ENCODE results near the gene SMPDL3B.

Gene SMPDL3B, protein sequence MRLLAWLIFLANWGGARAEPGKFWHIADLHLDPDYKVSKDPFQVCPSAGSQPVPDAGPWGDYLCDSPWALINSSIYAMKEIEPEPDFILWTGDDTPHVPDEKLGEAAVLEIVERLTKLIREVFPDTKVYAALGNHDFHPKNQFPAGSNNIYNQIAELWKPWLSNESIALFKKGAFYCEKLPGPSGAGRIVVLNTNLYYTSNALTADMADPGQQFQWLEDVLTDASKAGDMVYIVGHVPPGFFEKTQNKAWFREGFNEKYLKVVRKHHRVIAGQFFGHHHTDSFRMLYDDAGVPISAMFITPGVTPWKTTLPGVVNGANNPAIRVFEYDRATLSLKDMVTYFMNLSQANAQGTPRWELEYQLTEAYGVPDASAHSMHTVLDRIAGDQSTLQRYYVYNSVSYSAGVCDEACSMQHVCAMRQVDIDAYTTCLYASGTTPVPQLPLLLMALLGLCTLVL

DNA sequence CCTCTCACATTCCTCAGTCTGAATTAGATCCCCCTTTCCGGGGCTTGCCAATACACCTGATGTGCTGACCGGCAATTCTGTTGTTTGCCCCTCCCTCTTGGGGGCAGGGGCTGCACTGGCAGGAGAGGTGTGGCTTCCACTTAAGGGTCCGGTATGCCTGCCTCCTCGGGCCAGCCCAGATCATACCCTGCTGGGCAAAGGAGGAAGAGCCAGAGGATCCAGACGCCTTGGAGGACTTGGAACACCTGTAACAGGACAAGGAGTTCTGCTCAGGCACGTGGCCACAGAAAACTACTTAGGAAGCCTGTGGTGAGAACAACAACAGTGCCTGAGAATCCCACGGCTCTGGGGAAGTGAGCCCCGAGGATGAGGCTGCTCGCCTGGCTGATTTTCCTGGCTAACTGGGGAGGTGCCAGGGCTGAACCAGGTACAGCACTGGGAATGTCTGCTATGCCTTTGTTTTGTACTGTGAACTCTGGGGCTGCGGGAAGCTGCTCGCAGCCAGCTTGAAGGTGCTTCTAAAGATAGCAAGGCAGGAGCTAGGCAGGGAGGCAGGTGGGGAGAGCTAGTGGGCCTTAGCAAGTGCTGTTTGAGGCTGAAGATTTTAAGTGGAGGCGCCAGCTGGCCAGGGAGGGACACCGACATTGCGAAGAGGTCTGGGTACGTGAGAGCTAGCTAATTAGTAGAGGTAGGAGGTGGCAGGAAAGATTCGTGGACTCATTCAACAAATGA lies at the start of gene SMPDL3B:
Gene SMPDL3B, plus strand, starts transcription at position 183 of the 732 bp plus-strand sequence. Its CDS starts 184 bp downstream, at position 367.
- H3K4me1 Mint-ChIP-seq = peaks cover 12% of the 10 kb centered on the region
- DNase-seq (ENCODE audit: low spot score in 2 of 2) (no peak), ATAC-seq (peak; percentile 51)
- no peaks in the 10 kb centered on the region for H3K9me3 Mint-ChIP-seq
- no peaks in the 10 kb centered on the region for H3K36me3 Mint-ChIP-seq
- peak within 1 kb of the TSS; percentile 1 for H3K4me3 Mint-ChIP-seq
- H3K27ac Mint-ChIP-seq = peak within 1 kb of the TSS; percentile 22

- Mint-ChIP-seq H3K9me3 (no peaks in the 10 kb centered on the region), H3K27ac (no peak overlapping the region), H3K36me3 (peaks cover 65% of the 10 kb centered on the region), H3K4me1 (peaks cover 47% of the 10 kb centered on the region), H3K4me3 (no peak overlapping the region)
- ATAC-seq = no peak
- no peak for DNase-seq (ENCODE audit: low spot score in 2 of 2)
These were observed 49.7 kb upstream of the SMPDL3B start for GRCh38 chr1:27885114-27885528.

DNA sequence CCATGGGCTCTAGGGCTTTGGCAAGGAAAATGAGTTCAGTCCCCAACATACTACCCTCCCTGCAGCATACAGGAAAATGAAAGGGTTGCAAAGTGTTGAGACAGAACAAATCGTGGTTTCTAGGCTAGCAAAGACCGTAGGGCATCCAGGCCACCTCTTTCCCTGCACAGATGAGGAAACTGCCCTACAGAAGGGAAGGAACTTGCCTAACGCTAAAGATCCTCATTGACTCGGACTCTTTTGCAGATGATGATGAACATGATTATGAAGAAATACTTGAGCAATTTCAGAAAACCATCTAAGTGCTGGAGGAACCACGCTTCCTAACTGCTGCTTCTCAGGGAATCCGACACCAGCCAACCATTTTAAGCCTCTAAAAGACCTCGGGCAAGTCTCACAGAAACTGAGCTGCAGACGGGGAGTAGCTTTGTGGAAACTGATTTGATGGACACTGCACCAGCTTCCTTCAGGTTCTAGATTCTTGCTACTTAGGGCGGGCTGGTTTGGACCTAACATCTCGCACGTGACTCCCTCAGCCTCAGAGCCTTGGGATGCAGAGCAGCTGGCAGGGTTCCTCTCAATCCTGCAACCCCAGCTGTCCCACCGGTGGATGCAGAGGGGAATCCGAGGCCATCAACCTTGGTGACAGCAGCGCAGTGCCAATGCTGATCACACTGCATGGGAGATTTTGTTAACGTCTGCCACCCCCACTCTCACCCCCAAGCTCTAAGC lies 49.0 kb upstream of the SMPDL3B start:
- H3K4me1 Mint-ChIP-seq = peaks cover 47% of the 10 kb centered on the region
- ATAC-seq = no peak
- peak overlapping the region; percentile 88 for H3K27ac Mint-ChIP-seq
- peak overlapping the region; percentile 53 for H3K4me3 Mint-ChIP-seq
- no peak for DNase-seq (ENCODE audit: low spot score in 2 of 2)
- H3K9me3 Mint-ChIP-seq = no peaks in the 10 kb centered on the region
- H3K36me3 Mint-ChIP-seq = peaks cover 71% of the 10 kb centered on the region

DNA sequence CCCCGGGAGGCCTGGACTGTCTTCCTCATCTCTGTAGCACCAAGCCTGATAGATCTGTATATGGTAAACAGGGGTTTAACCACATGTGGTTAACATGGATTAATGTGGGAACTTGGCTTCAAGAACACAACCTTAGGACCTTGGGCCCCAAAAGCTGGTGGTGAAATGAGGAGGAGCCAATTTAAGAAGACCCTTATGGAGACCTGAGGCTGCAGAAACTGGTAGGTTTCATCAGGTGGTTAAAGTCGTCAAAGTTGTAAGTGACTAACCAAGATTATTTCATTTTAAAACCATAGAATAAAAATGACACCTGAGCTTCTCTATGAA lies 48.5 kb upstream of the SMPDL3B start:
- Mint-ChIP-seq H3K4me3 (peak overlapping the region; percentile 53), H3K27ac (peak overlapping the region; percentile 88), H3K36me3 (peaks cover 73% of the 10 kb centered on the region), H3K9me3 (no peaks in the 10 kb centered on the region), H3K4me1 (peaks cover 50% of the 10 kb centered on the region)
- DNase-seq (ENCODE audit: low spot score in 2 of 2) (no peak), ATAC-seq (peak; percentile 63)

DNA sequence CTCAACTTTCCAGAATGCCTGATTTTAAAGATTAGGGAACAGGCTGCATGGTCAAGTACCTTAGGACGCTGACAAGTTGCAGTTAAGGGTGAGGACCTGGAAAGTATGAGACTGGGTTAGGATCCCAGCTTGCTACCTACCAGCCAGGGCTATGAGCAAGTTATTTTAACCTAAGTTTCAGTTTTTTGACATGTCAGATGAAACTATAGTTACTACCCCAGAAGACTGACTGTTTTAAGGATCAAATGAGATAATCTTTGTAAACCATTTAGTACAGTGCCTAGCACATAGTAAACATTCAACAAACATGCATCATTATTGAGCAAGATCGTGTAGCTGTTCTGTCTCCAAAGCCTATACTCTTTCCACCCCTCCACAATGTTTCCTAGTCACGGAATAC lies 48.1 kb upstream of the SMPDL3B start:
- ATAC-seq = peak; percentile 66
- no peaks in the 10 kb centered on the region for H3K9me3 Mint-ChIP-seq
- peaks cover 55% of the 10 kb centered on the region for H3K4me1 Mint-ChIP-seq
- peak overlapping the region; percentile 53 for H3K4me3 Mint-ChIP-seq
- H3K27ac Mint-ChIP-seq = peak overlapping the region; percentile 88
- H3K36me3 Mint-ChIP-seq = peaks cover 73% of the 10 kb centered on the region
- no peak for DNase-seq (ENCODE audit: low spot score in 2 of 2)

DNA sequence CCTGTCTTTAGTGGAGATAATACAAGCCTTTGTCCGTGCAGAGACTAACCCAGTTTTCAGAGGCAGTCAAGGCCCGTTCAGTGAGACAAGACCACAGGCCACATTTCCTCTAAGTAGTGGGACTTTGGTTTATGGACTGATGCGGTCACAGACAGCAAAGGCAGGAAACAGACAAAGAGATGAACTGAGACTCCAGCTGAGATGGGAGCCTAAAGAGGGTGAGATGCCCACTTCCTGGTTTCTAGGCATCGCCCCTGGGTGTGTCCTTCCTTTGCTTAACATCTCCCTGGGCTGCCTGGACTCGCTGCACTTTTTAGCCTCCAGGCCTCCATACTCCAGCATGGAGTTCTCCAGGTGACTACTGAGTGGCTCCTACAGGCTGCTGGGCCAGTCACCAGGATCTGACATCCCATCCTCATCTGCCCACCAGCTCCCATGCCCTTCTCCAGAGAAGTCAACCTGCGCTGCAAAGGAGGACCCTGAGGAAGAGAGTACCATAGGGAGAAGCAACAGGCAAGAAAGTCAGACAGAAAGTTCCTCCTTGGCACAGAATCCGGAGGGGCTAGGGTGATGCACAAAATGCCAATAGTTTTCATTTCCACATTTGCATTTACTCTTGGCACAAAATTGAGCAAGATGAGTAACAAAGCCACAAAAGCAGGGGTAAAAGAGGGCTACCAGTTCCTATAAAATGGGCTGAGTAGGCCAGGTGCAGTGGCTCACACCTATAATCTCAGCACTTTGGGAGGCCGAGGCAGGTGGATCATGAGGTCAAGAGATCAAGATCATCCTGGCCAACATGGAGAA lies 47.4 kb upstream of the SMPDL3B start:
- Mint-ChIP-seq H3K27ac (peak overlapping the region; percentile 88), H3K36me3 (peaks cover 76% of the 10 kb centered on the region), H3K4me3 (peak overlapping the region; percentile 53), H3K9me3 (no peaks in the 10 kb centered on the region), H3K4me1 (peaks cover 61% of the 10 kb centered on the region)
- peak; percentile 55 for ATAC-seq
- no peak for DNase-seq (ENCODE audit: low spot score in 2 of 2)

GRCh38 chr1:27889506-27889905 lies 45.3 kb upstream of the SMPDL3B start:
- Mint-ChIP-seq H3K36me3 (peaks cover 93% of the 10 kb centered on the region), H3K4me3 (no peak overlapping the region), H3K27ac (no peak overlapping the region), H3K9me3 (no peaks in the 10 kb centered on the region), H3K4me1 (peaks cover 52% of the 10 kb centered on the region)
- ATAC-seq (no peak), DNase-seq (ENCODE audit: low spot score in 2 of 2) (no peak)

DNA sequence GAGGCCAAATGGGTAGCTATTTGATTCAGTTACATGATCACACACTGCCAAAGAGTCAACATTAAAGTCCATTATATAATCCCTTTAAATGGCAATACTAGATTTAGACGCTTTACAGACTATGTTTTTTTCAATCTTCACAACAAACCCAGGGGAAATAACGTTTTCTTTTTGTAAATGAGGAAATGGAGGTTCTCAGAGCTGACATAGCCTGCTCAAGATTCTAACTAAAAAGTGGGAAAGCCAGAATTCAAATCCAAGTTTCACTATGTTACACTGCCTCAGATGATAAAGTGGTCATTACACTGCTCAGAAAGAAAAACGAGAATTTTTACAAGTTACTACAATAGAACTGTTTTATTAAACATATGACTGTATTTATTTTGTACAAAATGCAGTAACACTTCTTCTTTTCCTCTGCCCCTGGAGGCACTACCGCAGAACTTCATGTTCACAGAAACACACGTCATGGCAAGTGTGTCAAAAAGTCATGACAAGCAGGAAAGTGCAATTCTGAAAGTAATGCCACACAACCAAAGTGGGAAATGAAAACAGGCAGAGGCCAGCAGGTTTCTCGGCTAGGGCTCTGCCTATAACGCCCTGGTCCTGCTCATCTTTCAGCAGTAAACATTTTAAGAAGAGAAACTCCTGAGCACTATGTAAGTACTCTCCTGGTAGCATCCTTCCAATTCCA lies 43.5 kb upstream of the SMPDL3B start:
- peak overlapping the region; percentile 36 for H3K4me3 Mint-ChIP-seq
- peaks cover 40% of the 10 kb centered on the region for H3K4me1 Mint-ChIP-seq
- H3K9me3 Mint-ChIP-seq = no peaks in the 10 kb centered on the region
- ATAC-seq (peak; percentile 77), DNase-seq (ENCODE audit: low spot score in 2 of 2) (peak in 1 of 2 donors; percentile 75)
- peak overlapping the region; percentile 85 for H3K27ac Mint-ChIP-seq
- peaks cover 99% of the 10 kb centered on the region for H3K36me3 Mint-ChIP-seq

GRCh38 chr1:27894521-27894920 lies 40.3 kb upstream of the SMPDL3B start:
- peaks cover 100% of the 10 kb centered on the region for H3K36me3 Mint-ChIP-seq
- H3K27ac Mint-ChIP-seq = peak overlapping the region; percentile 19
- DNase-seq (ENCODE audit: low spot score in 2 of 2) (no peak), ATAC-seq (no peak)
- H3K9me3 Mint-ChIP-seq = no peaks in the 10 kb centered on the region
- H3K4me1 Mint-ChIP-seq = peaks cover 25% of the 10 kb centered on the region
- no peak overlapping the region for H3K4me3 Mint-ChIP-seq

DNA sequence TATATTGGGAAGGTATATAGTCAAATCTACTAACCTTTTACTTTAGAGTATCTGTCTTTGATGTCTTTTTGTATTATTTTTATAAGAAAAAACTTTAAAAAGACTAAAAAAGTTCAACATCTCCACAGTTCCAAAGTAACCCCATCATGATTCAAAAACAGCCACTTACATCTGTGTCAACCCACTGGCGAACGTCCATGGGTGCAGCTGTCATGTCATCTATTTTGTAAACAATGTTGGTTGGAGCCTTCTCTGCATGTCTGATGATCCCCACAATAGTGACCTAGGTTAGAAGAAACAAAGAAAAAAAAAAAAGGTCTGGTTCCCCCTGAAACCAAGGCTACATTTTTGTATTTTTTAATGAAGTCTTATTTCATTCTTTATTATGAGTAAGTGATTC lies 28.0 kb upstream of the SMPDL3B start:
- H3K36me3 Mint-ChIP-seq = peaks cover 100% of the 10 kb centered on the region
- DNase-seq (ENCODE audit: low spot score in 2 of 2) = no peak
- ATAC-seq = no peak
- no peak overlapping the region for H3K4me3 Mint-ChIP-seq
- H3K27ac Mint-ChIP-seq = no peak overlapping the region
- peaks cover 11% of the 10 kb centered on the region for H3K4me1 Mint-ChIP-seq
- no peaks in the 10 kb centered on the region for H3K9me3 Mint-ChIP-seq

DNA sequence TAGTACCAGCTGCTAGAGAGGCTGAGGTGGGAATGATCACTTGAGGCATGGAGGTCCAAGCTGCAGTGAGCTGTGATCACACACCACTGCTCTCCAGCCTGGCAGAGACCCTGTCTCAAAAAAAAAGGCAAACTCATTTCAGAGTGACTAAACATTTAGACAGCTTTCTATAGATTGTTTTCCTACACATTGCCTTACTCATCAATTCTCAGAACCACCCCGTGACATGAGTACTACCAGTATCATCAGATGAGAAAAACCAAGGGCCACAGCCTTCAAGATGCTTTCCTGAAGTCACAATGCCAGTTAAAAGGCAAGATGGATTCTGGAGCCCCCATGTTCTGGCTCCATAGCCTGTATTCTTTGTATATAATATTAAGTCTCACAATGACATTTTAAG lies 22.4 kb upstream of the SMPDL3B start:
- peak; percentile 71 for ATAC-seq
- Mint-ChIP-seq H3K9me3 (no peaks in the 10 kb centered on the region), H3K4me1 (peaks cover 38% of the 10 kb centered on the region), H3K27ac (peak overlapping the region; percentile 100), H3K36me3 (peaks cover 76% of the 10 kb centered on the region), H3K4me3 (peak overlapping the region; percentile 100)
- DNase-seq (ENCODE audit: low spot score in 2 of 2) = peak; percentile 9 to 57

- Mint-ChIP-seq H3K36me3 (peaks cover 49% of the 10 kb centered on the region), H3K27ac (peak overlapping the region; percentile 100), H3K4me1 (peaks cover 36% of the 10 kb centered on the region), H3K4me3 (peak overlapping the region; percentile 100), H3K9me3 (no peaks in the 10 kb centered on the region)
- ATAC-seq (no peak), DNase-seq (ENCODE audit: low spot score in 2 of 2) (no peak)
These were observed 19.7 kb upstream of the SMPDL3B start for GRCh38 chr1:27915082-27915575.

DNA sequence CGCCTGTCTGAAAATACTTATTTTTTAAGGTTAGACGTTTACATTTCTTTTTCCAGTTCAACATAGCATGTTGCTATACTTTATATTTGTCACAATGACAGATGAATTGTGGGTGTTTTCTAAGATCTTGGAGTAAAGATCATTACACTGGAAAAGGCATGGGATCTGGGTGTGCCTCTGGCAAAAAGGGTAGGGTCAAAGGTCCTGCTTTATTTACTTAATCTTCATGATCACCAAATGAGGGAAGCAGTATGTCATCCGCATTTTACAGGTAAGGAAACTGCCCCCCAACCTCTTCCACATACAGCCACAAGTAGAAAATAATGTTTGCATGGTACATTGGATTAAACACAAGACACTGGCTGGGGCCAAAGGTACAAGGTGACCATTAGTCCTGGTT lies 12.5 kb upstream of the SMPDL3B start:
- Mint-ChIP-seq H3K4me3 (no peak overlapping the region), H3K9me3 (no peaks in the 10 kb centered on the region), H3K4me1 (no peaks in the 10 kb centered on the region), H3K27ac (no peak overlapping the region), H3K36me3 (no peaks in the 10 kb centered on the region)
- ATAC-seq (no peak), DNase-seq (ENCODE audit: low spot score in 2 of 2) (no peak)
